C1 segment of cervical spinal cord (tissue), 14 donors: ENCODE measurements around the gene BGN.

Source experiments
- DNase-seq, 14 donors: peaks; one replicate each; lab custom pipeline; 2025; lab: John Stamatoyannopoulos, UW

The BGN gene

GRCh38 chrX:153526801-153527200 lies 32.0 kb downstream of the BGN start:
- DNase-seq, result no peak

GRCh38 chrX:153527208-153527607 lies 32.4 kb downstream of the BGN start:
- no peak for DNase-seq

- DNase-seq, result no peak
Observed at GRCh38 chrX:153530411-153531129, 35.8 kb downstream of the BGN start.

- no peak for DNase-seq
Observed at GRCh38 chrX:153533091-153533490, 38.3 kb downstream of the BGN start.

- DNase-seq, result no peak
Observed at GRCh38 chrX:153537080-153537479, 42.3 kb downstream of the BGN start.

GRCh38 chrX:153537526-153538295 lies 42.9 kb downstream of the BGN start:
- peak in 1 of 14 donors; percentile 39 for DNase-seq

- peak in 2 of 14 donors; percentile 26 to 39 for DNase-seq
Observed at GRCh38 chrX:153538424-153538823, 43.6 kb downstream of the BGN start.

- peak in 13 of 14 donors; percentile 9 to 71 (median 45) for DNase-seq
Observed at GRCh38 chrX:153539171-153539978, 44.6 kb downstream of the BGN start.

GRCh38 chrX:153539979-153540358 lies 45.2 kb downstream of the BGN start:
- DNase-seq, result no peak

- no peak for DNase-seq
Observed at GRCh38 chrX:153544727-153545126, 49.9 kb downstream of the BGN start.

- DNase-seq, result peak in 1 of 14 donors; percentile 53
Observed at GRCh38 chrX:153546386-153546785, 51.6 kb downstream of the BGN start.

GRCh38 chrX:153547195-153547594 lies 52.4 kb downstream of the BGN start:
- DNase-seq, result no peak

GRCh38 chrX:153549231-153549630 lies 54.5 kb downstream of the BGN start:
- peak in 1 of 14 donors; percentile 76 for DNase-seq

GRCh38 chrX:153549807-153550206 lies 55.0 kb downstream of the BGN start:
- DNase-seq, result no peak

- DNase-seq, result no peak
Observed at GRCh38 chrX:153551135-153551534, 56.4 kb downstream of the BGN start.

GRCh38 chrX:153554519-153555167 lies 59.9 kb downstream of the BGN start:
- DNase-seq, result peak in 13 of 14 donors; percentile 10 to 79 (median 63)

GRCh38 chrX:153556767-153557166 lies 62.0 kb downstream of the BGN start:
- no peak for DNase-seq

GRCh38 chrX:153557618-153558355 lies 63.0 kb downstream of the BGN start:
- no peak for DNase-seq
